DMS153 (cell line): ENCODE measurements around the gene KIF2C.
"Not testable (repeated sequence)": the region's sequence is repeated elsewhere in the genome, so short reads cannot be mapped to it uniquely, and the experiment has no call there.

Source experiments
- DNase-seq: peaks from one replicate; lab custom pipeline; 2025; lab: John Stamatoyannopoulos, UW

The KIF2C gene

GRCh38 chr1:44775930-44776729 is 36.5 kb downstream of the KIF2C start:
- no peak for DNase-seq

GRCh38 chr1:44776730-44777068 is 37.1 kb downstream of the KIF2C start:
- no peak for DNase-seq

GRCh38 chr1:44777547-44777946 is 37.9 kb downstream of the KIF2C start:
- no peak for DNase-seq

- DNase-seq: no peak
Observed at GRCh38 chr1:44777969-44778635, 38.5 kb downstream of the KIF2C start.

GRCh38 chr1:44778705-44779576 is 39.3 kb downstream of the KIF2C start:
- DNase-seq: no peak

- DNase-seq: no peak
Observed at GRCh38 chr1:44780583-44781121, 41.0 kb downstream of the KIF2C start.

GRCh38 chr1:44783697-44784093 is 44.1 kb downstream of the KIF2C start:
- no peak for DNase-seq

- DNase-seq: no peak
Observed at GRCh38 chr1:44784094-44785028, 44.7 kb downstream of the KIF2C start.

- no peak for DNase-seq
Observed at GRCh38 chr1:44785029-44785380, 45.4 kb downstream of the KIF2C start.

GRCh38 chr1:44785501-44786137 is 46.0 kb downstream of the KIF2C start:
- DNase-seq: no peak

GRCh38 chr1:44786138-44786840 is 46.7 kb downstream of the KIF2C start:
- peak; percentile 84 for DNase-seq

GRCh38 chr1:44786841-44787426 is 47.3 kb downstream of the KIF2C start:
- DNase-seq: no peak

GRCh38 chr1:44787506-44787905 is 47.9 kb downstream of the KIF2C start:
- no peak for DNase-seq

- no peak for DNase-seq
Observed at GRCh38 chr1:44788120-44788860, 48.7 kb downstream of the KIF2C start, which contains the start of gene BEST4. TSS of gene BEST4 (minus strand) at chr1:44788170. CDS start at chr1:44787705, 465 bp downstream.

GRCh38 chr1:44790968-44791801 is 51.5 kb downstream of the KIF2C start:
- no peak for DNase-seq

GRCh38 chr1:44792736-44793502 is 53.3 kb downstream of the KIF2C start:
- DNase-seq: no peak

GRCh38 chr1:44797886-44798285 is 58.2 kb downstream of the KIF2C start:
- DNase-seq: not testable (repeated sequence)
